Erythroblast (primary cell): Measurements from ENCODE around the gene CELF3.

Experiments
- DNase-seq, 2 experiments: peaks; one replicate each; lab custom pipeline; 2025; lab: John Stamatoyannopoulos, UW
- GATA1 ChIP-seq: IDR thresholded peaks from 2 replicates; pipeline ENCODE4 v1.6.1; 2011; ENCODE audit warnings: low read depth, mild to moderate bottlenecking, control low read depth, low read length, moderate library complexity
- POLR2A ChIP-seq: IDR thresholded peaks from 2 replicates; pipeline ENCODE4 v1.6.1; 2011; ENCODE audit warnings: mild to moderate bottlenecking, low read length

CELF3 gene

GRCh38 chr1:151715726-151716404, 738 bp downstream of the CELF3 start:
- DNase-seq, result peak; percentile 83 to 84
- TF ChIP-seq POLR2A (no peak), GATA1 (no peak)

- DNase-seq, result peak; percentile 93 to 98
- TF ChIP-seq GATA1, result peak; percentile 30
- TF ChIP-seq POLR2A, result no peak
Measured at GRCh38 chr1:151714820-151715725, 1.5 kb downstream of the CELF3 start.

GRCh38 chr1:151713874-151714273, 2.7 kb downstream of the CELF3 start:
- DNase-seq, result no peak
- TF ChIP-seq POLR2A, result no peak

- TF ChIP-seq GATA1 (no peak), POLR2A (no peak)
- no peak for DNase-seq
Measured at GRCh38 chr1:151713044-151713443, 3.6 kb downstream of the CELF3 start.

- DNase-seq, result no peak
- TF ChIP-seq GATA1 (no peak), POLR2A (no peak)
Measured at GRCh38 chr1:151711951-151712350, 4.7 kb downstream of the CELF3 start.

GRCh38 chr1:151711044-151711800, 5.4 kb downstream of the CELF3 start:
- DNase-seq, result no peak
- TF ChIP-seq GATA1, result no peak

- TF ChIP-seq POLR2A, result no peak
- TF ChIP-seq GATA1, result no peak
- peak; percentile 54 to 64 for DNase-seq
Measured at GRCh38 chr1:151710187-151710840, 6.3 kb downstream of the CELF3 start.

- DNase-seq, result no peak
- no peak for TF ChIP-seq GATA1
- no peak for TF ChIP-seq POLR2A
Measured at GRCh38 chr1:151708891-151709290, 7.7 kb downstream of the CELF3 start.

- DNase-seq, result no peak
- TF ChIP-seq GATA1 (no peak), POLR2A (no peak)
Measured at GRCh38 chr1:151707541-151708065, 9.0 kb downstream of the CELF3 start.

- TF ChIP-seq POLR2A (no peak), GATA1 (no peak)
- no peak for DNase-seq
Measured at GRCh38 chr1:151706464-151707415, 9.9 kb downstream of the CELF3 start.

- TF ChIP-seq POLR2A (no peak), GATA1 (no peak)
Measured at GRCh38 chr1:151705753-151706463, 10.7 kb downstream of the CELF3 start.

GRCh38 chr1:151705146-151705545, 11.5 kb downstream of the CELF3 start:
- no peak for DNase-seq
- TF ChIP-seq GATA1 (no peak), POLR2A (no peak)

More at GRCh38 chr1:151705753-151706463, 10.7 kb downstream of the CELF3 start:
- DNase-seq, result peak in 1 of 2 experiments; percentile 14
